BLaER1 treated with 17β-estradiol and CSF1 and Interleukin-3, amounts not matched to agents 10 nM and 100 nM (cell line): ENCODE results near the gene SORBS1.
A peak's percentile ranks its signal among the peaks of the same experiment; 100 is the strongest.
"Not testable (repeated sequence)": the region's sequence is repeated elsewhere in the genome, so short reads cannot be mapped to it uniquely, and the experiment has no call there.

Source experiments
- H3K27ac ChIP-seq, 11 experiments: shearing (Covaris generic); formaldehyde crosslinking; 2 replicates each; pipeline ENCODE4 v1.8.1; 2022
- H3K27me3 ChIP-seq, 11 experiments: shearing (Covaris generic); formaldehyde crosslinking; 2 replicates each; pipeline ENCODE4 v1.8.1; 2022
- H3K36me3 ChIP-seq, 11 experiments: shearing (Covaris generic); formaldehyde crosslinking; 2 replicates each; pipeline ENCODE4 v1.8.1; 2022
- H3K4me1 ChIP-seq, 10 experiments: shearing (Covaris generic); formaldehyde crosslinking; 2 replicates each; pipeline ENCODE4 v1.8.1; 2022
- H3K4me2 ChIP-seq, 11 experiments: shearing (Covaris generic); formaldehyde crosslinking; 2 replicates each; pipeline ENCODE4 v1.8.1; 2022
- H3K4me3 ChIP-seq, 10 experiments: shearing (Covaris generic); formaldehyde crosslinking; 2 replicates each; pipeline ENCODE4 v1.8.1; 2022
- H3K9ac ChIP-seq, 11 experiments: shearing (Covaris generic); formaldehyde crosslinking; 2 replicates each; pipeline ENCODE4 v1.8.1; 2022
- H3K9me3 ChIP-seq, 11 experiments: shearing (Covaris generic); formaldehyde crosslinking; replicated peaks in 1 of 11; 2 replicates each; pipeline ENCODE4 v1.8.1; 2022
- H4K20me1 ChIP-seq, 11 experiments: shearing (Covaris generic); formaldehyde crosslinking; 2 replicates each; pipeline ENCODE4 v1.8.1; 2022
- Cebpa-rat ChIP-seq, 11 experiments: shearing (Covaris generic); IDR thresholded peaks; 2 replicates each; pipeline ENCODE4 v1.8.1; 2022

The SORBS1 gene

GRCh38 chr10:95469251-95469650 is 91.9 kb downstream of the SORBS1 start:
- Histone ChIP-seq H3K4me1 (peaks cover 20 to 46% (median 39%) of the 10 kb centered on the region in 10 experiments), H3K36me3 (no peaks in the 10 kb centered on the region), H3K9me3 (no peaks in the 10 kb centered on the region), H3K4me2 (no peak overlapping the region), H3K9ac (no peak overlapping the region), H3K27me3 (no peaks in the 10 kb centered on the region), H3K4me3 (no peak overlapping the region), H3K27ac (no peak overlapping the region), H4K20me1 (no peaks in the 10 kb centered on the region)
- TF ChIP-seq Cebpa-rat (IDR thresholded peaks at IDR 0.05): no peak

DNA sequence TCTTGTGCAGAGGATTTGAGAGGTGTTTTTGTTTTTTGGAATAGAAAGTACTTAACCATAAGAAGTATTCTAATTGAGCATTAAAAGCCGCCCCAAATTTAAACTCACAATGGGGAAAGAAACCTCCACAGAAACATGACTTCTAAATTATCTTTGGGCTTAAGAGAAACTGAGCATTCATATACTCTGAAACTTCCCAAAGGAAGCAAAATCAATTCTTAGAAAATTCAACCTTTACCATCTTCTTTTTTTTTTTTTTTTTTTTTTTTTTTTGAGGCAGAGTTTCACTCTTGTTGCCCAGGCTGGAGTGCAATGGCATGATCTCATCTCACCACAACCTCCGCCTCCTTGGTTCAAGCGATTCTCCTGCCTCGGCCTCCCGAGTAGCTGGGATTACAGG is 93.5 kb downstream of the SORBS1 start:
- 0 out of 22 replicates have a peak overlapping the region, but pooled peaks of 1 of the 11 experiments have one; percentile 28 for H3K9ac ChIP-seq
- H3K36me3 ChIP-seq, H3K27me3 ChIP-seq, H4K20me1 ChIP-seq, H3K9me3 ChIP-seq, H3K4me3 ChIP-seq: not testable (repeated sequence)
- peak overlapping the region in 10 of 11 experiments; percentile 10 to 79 (median 66); a peak in 18 of 22 replicates for H3K4me2 ChIP-seq
- peaks cover 18 to 40% (median 34%) of the 10 kb centered on the region in 10 experiments for H3K4me1 ChIP-seq
- H3K27ac ChIP-seq: peak overlapping the region in 5 of 11 experiments; percentile 42 to 53 (median 50); a peak in 7 of 22 replicates

GRCh38 chr10:95467162-95467599 is 94.0 kb downstream of the SORBS1 start:
- Histone ChIP-seq H3K4me3 (no peak overlapping the region), H3K9ac (peak overlapping the region in 2 of 11 experiments; percentile 24 to 28; a peak in 1 of 22 replicates), H3K4me2 (peak overlapping the region; percentile 10 to 79 (median 64); a peak in 21 of 22 replicates), H3K9me3 (no peaks in the 10 kb centered on the region), H3K36me3 (no peaks in the 10 kb centered on the region), H3K27me3 (no peaks in the 10 kb centered on the region), H4K20me1 (no peaks in the 10 kb centered on the region), H3K4me1 (peaks cover 18 to 40% (median 34%) of the 10 kb centered on the region in 10 experiments), H3K27ac (peak overlapping the region in 7 of 11 experiments; percentile 0 to 53 (median 44); a peak in 8 of 22 replicates)
- TF ChIP-seq Cebpa-rat (IDR thresholded peaks at IDR 0.05): peak in 4 of 11 experiments; percentile 53 to 83 (median 72); a peak in 5 of 22 replicates

- H3K36me3 ChIP-seq: no peaks in the 10 kb centered on the region
- no peak overlapping the region for H3K9ac ChIP-seq
- H3K9me3 ChIP-seq: no peaks in the 10 kb centered on the region
- H3K27ac ChIP-seq: peak overlapping the region in 5 of 11 experiments; percentile 42 to 53 (median 50); a peak in 7 of 22 replicates
- H3K4me1 ChIP-seq: peaks cover 18 to 40% (median 34%) of the 10 kb centered on the region in 10 experiments
- H3K27me3 ChIP-seq: no peaks in the 10 kb centered on the region
- H4K20me1 ChIP-seq: no peaks in the 10 kb centered on the region
- H3K4me3 ChIP-seq: no peak overlapping the region
- 0 out of 22 replicates have a peak, but pooled peaks of 1 of the 11 experiments have one; percentile 39 for TF ChIP-seq Cebpa-rat (IDR thresholded peaks at IDR 0.05)
- H3K4me2 ChIP-seq: peak overlapping the region; percentile 25 to 79 (median 64); a peak in 21 of 22 replicates
Measured at GRCh38 chr10:95466436-95466835, 94.7 kb downstream of the SORBS1 start.

- no peak for TF ChIP-seq Cebpa-rat (IDR thresholded peaks at IDR 0.05)
- Histone ChIP-seq H3K9ac (no peak overlapping the region), H3K4me1 (peaks cover 18 to 40% (median 34%) of the 10 kb centered on the region in 10 experiments)
Measured at GRCh38 chr10:95464280-95464679, 96.9 kb downstream of the SORBS1 start.

DNA sequence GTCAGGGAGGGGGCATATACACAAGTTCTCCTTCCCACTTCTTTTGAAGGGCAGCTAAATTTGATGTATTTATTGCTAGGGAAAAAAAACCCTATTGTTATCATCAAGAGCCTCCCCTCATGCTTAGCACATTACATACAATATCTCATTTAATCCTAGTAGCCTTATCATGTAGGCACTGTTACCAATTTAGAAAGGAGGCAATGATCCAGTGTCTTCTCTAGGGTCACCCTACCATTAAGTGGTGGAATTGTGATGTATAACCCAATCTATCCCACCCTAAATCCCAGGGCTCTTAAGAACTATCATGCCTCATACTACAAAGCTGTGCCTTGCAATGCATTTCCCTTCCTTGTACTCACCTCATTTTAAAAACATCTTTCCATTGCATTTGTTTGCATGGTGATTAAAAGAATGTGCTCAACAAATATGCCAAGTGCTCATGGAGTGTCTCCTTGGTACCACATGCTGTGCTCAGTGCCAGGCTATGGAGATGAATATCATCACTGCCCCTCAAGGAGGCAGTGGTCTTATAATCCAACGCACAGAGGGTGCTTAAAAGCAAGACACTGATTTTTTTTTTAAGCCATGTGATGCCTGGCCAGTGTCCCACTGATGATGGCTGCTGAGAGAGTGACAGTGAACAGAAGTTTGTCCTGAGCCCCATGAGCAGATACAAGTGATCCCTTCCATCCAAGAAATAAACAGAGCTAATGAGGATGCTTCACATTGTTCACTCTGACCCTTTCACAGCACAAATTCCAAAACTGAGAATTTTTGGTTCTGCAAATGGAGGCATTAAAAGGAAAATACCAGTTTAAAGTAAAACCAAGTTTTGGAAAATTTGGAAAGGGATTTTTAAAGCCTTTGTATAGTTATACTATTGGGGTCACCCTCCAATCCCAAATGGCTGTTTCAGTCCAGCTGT is 98.2 kb downstream of the SORBS1 start:
- Histone ChIP-seq H3K9ac (no peak overlapping the region), H3K27me3 (no peaks in the 10 kb centered on the region), H3K9me3 (no peaks in the 10 kb centered on the region), H4K20me1 (no peaks in the 10 kb centered on the region), H3K27ac (no peak overlapping the region), H3K4me3 (no peak overlapping the region), H3K36me3 (no peaks in the 10 kb centered on the region), H3K4me2 (no peak overlapping the region), H3K4me1 (peaks cover 18 to 36% (median 33%) of the 10 kb centered on the region in 10 experiments)
- TF ChIP-seq Cebpa-rat (IDR thresholded peaks at IDR 0.05): no peak

More at GRCh38 chr10:95464280-95464679, 96.9 kb downstream of the SORBS1 start:
- Histone ChIP-seq H3K4me2 (peak overlapping the region in 8 of 11 experiments; percentile 24 to 53 (median 31); a peak in 11 of 22 replicates), H3K27me3 (no peaks in the 10 kb centered on the region), H3K4me3 (no peak overlapping the region), H3K27ac (no peak overlapping the region), H3K36me3 (no peaks in the 10 kb centered on the region), H3K9me3 (no peaks in the 10 kb centered on the region), H4K20me1 (no peaks in the 10 kb centered on the region)

GRCh38 chr10:95461611-95462010 is 99.6 kb downstream of the SORBS1 start:
- no peak for TF ChIP-seq Cebpa-rat (IDR thresholded peaks at IDR 0.05)
- Histone ChIP-seq H3K36me3 (no peaks in the 10 kb centered on the region), H3K4me2 (no peak overlapping the region), H3K27me3 (no peaks in the 10 kb centered on the region), H3K4me1 (peaks cover 10 to 24% (median 21%) of the 10 kb centered on the region in 10 experiments), H3K27ac (no peak overlapping the region), H3K9ac (no peak overlapping the region), H3K9me3 (no peaks in the 10 kb centered on the region), H4K20me1 (no peaks in the 10 kb centered on the region), H3K4me3 (no peak overlapping the region)

GRCh38 chr10:95459446-95460045 is 101.6 kb downstream of the SORBS1 start:
- no peak for TF ChIP-seq Cebpa-rat (IDR thresholded peaks at IDR 0.05)
- no peak overlapping the region for H3K27ac ChIP-seq
- H3K36me3 ChIP-seq: no peaks in the 10 kb centered on the region
- no peak overlapping the region for H3K4me2 ChIP-seq
- no peak overlapping the region for H3K9ac ChIP-seq
- H3K4me3 ChIP-seq: no peak overlapping the region
- peaks cover 0 to 5% (median 3%) of the 10 kb centered on the region in 10 experiments; a peak in 13 of 20 replicates for H3K4me1 ChIP-seq
- no peaks in the 10 kb centered on the region for H3K27me3 ChIP-seq
- H3K9me3 ChIP-seq: no peaks in the 10 kb centered on the region
- no peaks in the 10 kb centered on the region for H4K20me1 ChIP-seq

DNA sequence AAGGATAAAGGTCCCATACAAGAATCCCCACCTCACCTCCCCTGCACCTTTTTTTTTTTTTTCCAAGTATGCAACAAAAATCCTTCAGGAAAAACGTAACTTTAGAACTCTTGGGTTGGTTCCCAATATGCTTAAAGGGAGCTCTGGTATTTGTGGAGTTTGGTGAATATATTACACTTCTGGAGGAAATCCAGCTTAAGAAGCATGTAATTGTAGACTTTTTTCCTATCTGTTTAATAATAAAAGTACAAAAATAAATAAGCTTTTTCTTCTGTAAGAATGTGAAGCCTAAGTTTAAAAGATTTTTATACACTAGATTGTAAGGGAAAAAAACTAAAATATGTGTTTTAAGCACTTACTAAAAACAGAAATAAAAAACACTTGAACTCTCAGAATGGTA is 102.3 kb downstream of the SORBS1 start:
- no peak overlapping the region for H3K4me3 ChIP-seq
- H3K4me1 ChIP-seq: no peaks in the 10 kb centered on the region
- H3K9ac ChIP-seq: no peak overlapping the region
- TF ChIP-seq Cebpa-rat (IDR thresholded peaks at IDR 0.05): no peak
- no peaks in the 10 kb centered on the region for H4K20me1 ChIP-seq
- no peak overlapping the region for H3K4me2 ChIP-seq
- no peaks in the 10 kb centered on the region for H3K9me3 ChIP-seq
- no peaks in the 10 kb centered on the region for H3K36me3 ChIP-seq
- no peak overlapping the region for H3K27ac ChIP-seq
- H3K27me3 ChIP-seq: no peaks in the 10 kb centered on the region
